GM12891 (cell line): Measurements from ENCODE around the gene CLEC1A.
A peak's percentile ranks its signal among the peaks of the same experiment; 100 is the strongest.

Experiments used
- POLR2A ChIP-seq: IDR thresholded peaks from 2 replicates; pipeline ENCODE4 v1.6.1; 2011; ENCODE audit warnings: low read depth, low read length, control low read depth
- POLR2AphosphoS5 ChIP-seq: IDR thresholded peaks from 2 replicates; pipeline ENCODE4 v1.6.1; 2011; ENCODE audit warnings: low read depth, low read length, control low read depth
- SPI1 ChIP-seq: IDR thresholded peaks from 2 replicates; pipeline ENCODE4 v1.6.1; 2011; ENCODE audit warnings: low read depth, low read length, control low read depth

DNA sequence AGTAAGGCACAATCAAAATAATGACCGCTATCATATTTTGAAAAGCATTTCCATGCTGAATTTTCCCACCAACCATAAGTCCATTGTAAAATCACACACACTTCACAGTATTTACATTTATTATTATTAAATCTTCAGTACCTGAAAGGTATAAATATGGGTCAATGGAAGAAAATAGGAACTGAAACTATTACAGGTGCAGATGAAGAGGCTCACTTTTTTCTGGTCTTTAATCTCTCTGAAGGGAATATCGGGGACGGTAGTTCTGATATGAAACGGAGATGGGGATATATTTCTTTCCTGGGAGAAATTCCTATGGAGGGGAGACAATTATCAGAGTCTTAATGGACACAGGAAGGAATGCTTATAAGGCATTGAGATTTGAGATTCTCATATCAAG is 28.4 kb downstream of the CLEC1A start:
- TF ChIP-seq POLR2A (no peak), SPI1 (peak; percentile 83), POLR2AphosphoS5 (no peak)
